Forelimb muscle (tissue), 1 donor: ENCODE results near the gene SNTB2. TPM values are rescaled to one million over a fixed set of nuclear protein-coding genes. Genes with fewer than 3 reads are reported as not detected.

Source experiments
- DNase-seq: peaks from one replicate; pipeline ENCODE4 v3.0.0-alpha.2; 2013; ENCODE audit warnings: low read depth
- polyA plus RNA-seq: library from polyadenylated mRNA; unstranded; fragments of 120-200 nt; gene quantifications from one replicate; pipeline ENCODE4 v1.2.1, GENCODE V29; 2013; ENCODE audit not compliant: insufficient read length

SNTB2 gene
- polyA plus RNA-seq, 1 donor, result 13.4 TPM

- no peak for DNase-seq
Measured at GRCh38 chr16:69318911-69319289, 131.9 kb downstream of the SNTB2 start.

DNA sequence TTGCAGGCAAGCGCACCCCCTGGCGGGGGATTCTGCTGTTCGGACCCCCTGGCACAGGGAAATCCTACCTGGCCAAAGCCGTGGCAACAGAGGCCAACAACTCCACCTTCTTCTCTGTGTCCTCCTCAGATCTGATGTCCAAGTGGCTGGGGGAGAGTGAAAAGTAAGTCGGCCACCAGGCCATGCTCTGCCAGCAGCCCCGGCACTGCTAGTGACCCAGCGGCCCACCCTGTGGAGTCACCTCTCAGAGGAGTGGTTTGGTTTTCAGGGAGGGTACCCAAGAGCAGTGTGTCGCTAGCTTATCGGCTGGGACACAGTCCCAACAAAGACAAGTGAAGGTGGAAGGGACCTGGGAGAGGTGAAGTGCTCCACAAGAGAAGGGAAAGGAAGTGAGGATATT, 132.4 kb downstream of the SNTB2 start:
- no peak for DNase-seq

GRCh38 chr16:69319826-69320739, 133.1 kb downstream of the SNTB2 start:
- no peak for DNase-seq

DNA sequence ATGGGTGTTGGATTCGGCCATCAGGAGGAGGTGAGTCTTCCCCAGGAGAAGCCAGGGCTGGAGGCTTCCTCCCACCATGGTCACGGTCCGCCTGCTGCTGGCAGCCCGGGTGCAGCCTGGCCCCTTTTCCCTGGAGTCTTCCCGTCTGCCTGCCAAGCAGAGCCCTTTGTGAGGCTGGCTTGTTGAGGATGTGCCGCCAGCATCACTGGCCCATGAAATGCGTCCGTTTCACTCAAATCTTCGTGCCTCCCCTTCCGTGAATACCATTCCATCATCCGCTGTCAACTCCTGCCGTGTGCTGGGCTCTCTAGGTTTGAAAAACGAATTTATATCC, 133.7 kb downstream of the SNTB2 start:
- no peak for DNase-seq

- no peak for DNase-seq
Measured at GRCh38 chr16:69321080-69321479, 134.1 kb downstream of the SNTB2 start.

DNA sequence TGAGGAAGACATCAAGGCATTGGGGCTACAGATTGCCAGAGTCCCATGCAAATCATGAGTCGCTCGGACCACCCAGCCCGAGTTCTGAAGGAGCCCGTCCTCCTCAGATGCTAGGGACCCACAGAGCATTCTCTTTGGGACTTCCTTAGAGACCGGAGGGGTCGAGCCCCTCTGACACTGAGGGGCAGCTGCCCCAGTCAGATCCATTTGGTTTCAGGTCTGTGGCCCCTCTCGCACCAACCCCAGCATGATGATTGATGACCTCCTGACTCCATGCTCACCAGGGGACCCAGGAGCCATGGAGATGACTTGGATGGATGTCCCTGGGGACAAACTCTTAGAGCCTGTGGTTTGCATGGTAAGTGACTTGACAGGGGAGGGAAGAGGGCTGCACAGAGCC, 135.4 kb downstream of the SNTB2 start:
- no peak for DNase-seq

GRCh38 chr16:69323415-69323814, 136.5 kb downstream of the SNTB2 start:
- no peak for DNase-seq

- no peak for DNase-seq
Measured at GRCh38 chr16:69324013-69324531, 137.1 kb downstream of the SNTB2 start.

DNA sequence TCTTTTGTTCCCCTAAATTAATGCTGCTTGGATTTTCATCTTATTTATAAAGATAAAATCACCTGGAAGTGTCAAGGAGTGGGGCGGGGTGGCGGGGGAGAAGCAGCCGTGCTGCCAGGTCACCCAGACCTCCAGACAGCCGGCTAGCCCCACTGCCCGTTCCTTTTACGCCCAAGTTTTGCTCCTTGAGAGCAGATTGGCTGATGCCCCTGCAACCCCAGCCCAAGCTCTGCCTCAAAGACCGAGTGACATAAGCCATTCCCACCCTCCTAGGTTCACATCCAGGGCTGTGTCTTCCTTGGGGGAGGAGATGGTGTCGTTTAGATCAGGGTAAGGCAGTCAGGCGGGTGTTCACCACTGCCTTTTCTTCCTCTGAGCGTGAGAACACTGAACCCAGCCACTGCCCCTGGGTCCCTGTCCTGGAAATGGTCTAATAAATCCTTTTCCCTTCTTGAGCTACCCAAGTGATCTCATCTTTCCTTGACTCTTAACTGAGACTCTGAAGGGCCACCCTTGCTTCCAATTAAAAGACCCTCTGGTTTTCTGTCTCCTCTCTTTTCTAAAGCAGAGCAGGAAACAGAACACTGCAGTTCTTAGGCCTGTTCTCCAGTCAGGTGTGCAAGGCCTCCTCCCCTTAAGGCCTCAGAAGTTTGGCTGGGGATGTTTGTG, 137.8 kb downstream of the SNTB2 start:
- no peak for DNase-seq

DNA sequence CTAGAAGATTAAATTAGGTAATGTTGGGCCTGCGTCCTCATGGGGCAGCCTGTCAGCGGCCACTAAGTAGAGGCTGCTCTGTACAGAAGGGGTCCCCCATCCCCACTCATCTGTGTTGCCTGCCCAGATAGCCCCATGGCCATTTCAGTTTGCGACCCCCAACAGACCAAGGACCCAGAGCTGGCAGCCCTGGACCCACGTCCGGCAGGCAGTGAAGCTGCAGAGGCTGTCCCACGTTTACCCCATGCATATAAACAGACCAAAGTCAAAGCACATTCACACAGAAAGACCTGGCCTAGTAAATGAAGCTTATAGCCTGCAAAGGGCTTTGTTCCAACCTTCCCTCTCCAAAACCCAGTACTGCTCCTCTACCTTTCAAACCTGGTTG, 138.8 kb downstream of the SNTB2 start:
- no peak for DNase-seq

DNA sequence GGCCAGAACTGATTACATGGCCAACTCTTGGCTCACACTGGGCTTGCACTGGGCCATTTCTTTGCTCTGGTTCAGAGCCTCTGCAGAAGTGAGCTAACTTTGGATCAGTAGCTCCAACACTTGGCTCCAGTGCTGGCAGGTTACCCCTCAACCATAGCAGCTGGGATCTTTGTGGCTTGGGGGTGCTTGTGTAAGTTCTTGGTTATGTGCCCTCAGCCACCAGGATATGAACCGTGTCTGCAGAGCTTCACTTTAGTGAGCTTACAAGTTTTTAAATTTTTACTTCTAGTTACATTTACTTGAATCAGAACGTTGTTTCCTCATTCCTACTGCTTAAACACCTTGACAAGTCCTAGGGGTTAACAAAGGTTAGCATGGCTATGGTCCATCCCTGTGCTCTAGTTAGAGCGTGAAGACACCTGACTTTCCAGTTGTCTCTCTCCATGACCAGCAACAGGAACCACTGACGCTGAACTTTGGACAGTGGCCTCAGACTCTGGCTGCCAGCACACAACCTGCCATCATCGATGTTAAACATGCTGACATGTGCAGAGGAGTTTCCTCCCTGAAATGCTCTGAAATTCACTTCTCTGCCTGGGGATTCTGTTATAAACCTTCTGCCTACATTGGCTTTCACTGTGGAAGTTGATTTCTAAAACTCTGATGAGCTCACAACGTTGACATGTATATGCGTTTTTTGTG, 139.4 kb downstream of the SNTB2 start:
- DNase-seq, result no peak

DNA sequence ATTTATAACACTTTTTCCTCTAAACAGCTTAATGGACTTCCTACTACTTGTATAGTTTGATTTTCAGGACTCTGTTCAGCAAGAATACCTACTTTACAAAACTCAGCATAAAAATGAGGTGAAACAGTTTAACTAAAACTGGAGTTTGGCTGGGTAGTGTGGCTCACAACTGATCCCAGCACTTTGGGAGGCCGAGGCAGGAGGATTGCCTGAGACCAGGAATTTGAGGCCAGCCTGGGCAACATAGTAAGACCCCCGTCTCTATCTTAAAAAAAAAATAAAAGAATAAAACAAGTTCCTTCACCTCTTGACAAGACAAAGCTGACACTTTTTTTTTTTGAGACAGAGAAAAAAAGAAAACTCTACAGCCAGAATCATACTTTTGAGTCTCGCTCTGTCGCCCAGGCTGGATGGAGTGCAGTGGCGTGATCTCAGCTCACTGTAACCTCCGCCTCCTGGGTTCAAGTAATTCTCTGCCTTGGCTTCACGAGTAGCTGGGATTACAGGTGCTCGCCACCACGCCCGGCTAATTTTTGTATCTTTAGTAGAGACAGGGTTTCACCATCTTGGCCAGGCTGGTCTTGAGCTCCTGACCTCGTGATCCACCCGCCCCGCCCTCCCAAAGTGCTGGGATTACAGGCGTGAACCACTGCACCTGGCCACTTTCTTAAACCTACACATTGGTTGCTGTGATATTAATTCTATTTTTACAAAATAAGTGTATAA, 140.8 kb downstream of the SNTB2 start:
- no peak for DNase-seq

DNA sequence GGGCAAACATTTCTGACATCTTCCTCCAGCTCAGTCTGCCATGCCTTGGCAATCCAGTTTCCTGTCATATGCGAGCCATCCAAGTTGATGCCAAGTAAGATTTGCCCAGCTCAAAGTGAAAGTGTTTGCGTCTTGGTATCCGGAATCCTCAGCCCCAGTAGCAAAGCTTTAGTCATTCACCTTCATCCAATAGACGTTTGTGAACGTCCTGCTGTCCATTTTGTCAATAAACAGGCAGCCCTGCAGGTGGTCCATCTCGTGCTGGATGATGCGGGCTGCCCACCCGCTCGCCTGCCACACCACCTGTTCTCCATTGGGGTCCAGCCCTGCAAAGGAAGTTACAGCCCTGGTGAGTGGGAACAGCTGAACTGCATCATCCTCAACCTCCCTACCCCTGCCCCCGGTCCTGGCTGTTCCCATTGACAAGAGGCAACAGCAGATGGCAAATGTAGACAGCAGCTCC, 141.9 kb downstream of the SNTB2 start:
- no peak for DNase-seq

GRCh38 chr16:69329369-69330285, 142.7 kb downstream of the SNTB2 start:
- no peak for DNase-seq

- peak; percentile 88 for DNase-seq
Measured at GRCh38 chr16:69330286-69331109, 143.5 kb downstream of the SNTB2 start, which contains the start of gene PDF. TSS of gene PDF (minus strand) at chr16:69330588. CDS start at chr16:69330570, 18 bp downstream.

GRCh38 chr16:69334696-69335095, 147.7 kb downstream of the SNTB2 start:
- DNase-seq, result no peak

GRCh38 chr16:69338557-69339288, 151.8 kb downstream of the SNTB2 start:
- no peak for DNase-seq

DNA sequence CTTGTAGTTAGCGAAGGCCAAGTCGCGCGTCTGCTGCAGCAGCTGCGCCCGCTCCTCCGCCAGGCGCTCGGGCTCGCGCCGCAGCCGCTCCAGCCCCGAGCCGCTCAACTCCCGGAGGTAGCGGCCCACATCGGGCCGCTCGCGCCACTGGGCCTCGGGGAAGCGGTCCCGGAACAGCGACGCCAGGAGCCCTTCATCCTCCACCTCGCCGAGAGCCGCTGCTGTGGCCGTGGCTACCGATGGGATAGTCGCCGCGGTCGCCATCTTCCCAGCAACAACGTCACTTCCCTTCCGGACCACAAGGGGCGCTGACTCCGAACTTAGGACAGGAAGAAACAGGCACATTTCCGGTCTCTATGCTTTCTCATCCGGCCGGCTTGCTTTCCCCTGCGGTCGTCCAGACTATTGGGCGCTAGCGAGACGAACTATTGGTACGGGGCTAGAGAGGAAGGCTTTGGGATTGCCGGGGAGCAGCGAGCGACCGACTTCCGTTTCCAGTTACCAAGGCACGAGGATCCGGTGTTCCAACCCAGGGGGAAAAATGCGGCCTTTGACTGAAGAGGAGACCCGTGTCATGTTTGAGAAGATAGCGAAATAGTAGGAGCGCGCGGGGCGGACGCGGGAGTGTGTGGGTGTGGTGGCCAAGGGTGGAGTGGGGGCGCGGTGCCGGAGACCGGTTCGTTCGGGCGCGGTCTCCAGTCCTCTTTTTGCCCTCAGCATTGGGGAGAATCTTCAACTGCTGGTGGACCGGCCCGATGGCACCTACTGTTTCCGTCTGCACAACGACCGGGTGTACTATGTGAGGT, 152.5 kb downstream of the SNTB2 start, which contains the start of the genes COG8 and NIP7:
Gene COG8, minus strand, starts transcription at position 276 of the 806 bp plus-strand sequence. Its CDS starts 12 bp downstream, at position 264.
Gene NIP7, plus strand, starts transcription at position 484 of the 806 bp plus-strand sequence. Its CDS starts 58 bp downstream, at position 542.
- peak; percentile 97 for DNase-seq
